ENCODE data around the gene TMEM123. TPM values are rescaled to one million over a fixed set of nuclear protein-coding genes. Genes with fewer than 3 reads are reported as not detected.
A peak's percentile ranks its signal among the peaks of the same experiment; 100 is the strongest.

Gene TMEM123
- total and polyA plus RNA-seq, 2 of the 4 experiments (the other 2 are of a cell fraction), result 96.9 to 127 TPM

GRCh38 chr11:102347462-102348370 is 104.8 kb downstream of the TMEM123 start:
- peak overlapping the region; percentile 98 for H2AFZ ChIP-seq (replicated peaks; ENCODE audit: low read length, poor library complexity)
- BruUV-seq (replicated peaks), result no TSS peak
- peaks cover 0 to 25% of the 10 kb centered on the region in 2 experiments; a peak in 3 of 4 replicates for H3K79me1 ChIP-seq (ENCODE audit: low read depth in 1 of 2, low read length in 2 of 2)
- peak overlapping the region; percentile 89 for H4K91ac ChIP-seq (ENCODE audit: insufficient read depth, low read depth, low read length)
- peak overlapping the region; percentile 89 for H3K4ac ChIP-seq (ENCODE audit: low read depth, low read length)
- peak overlapping the region; percentile 84 for H3K14ac ChIP-seq (replicated peaks; ENCODE audit: low read depth, low read length)
- H2AK5ac ChIP-seq (ENCODE audit: low read depth, low read length), result peak overlapping the region; percentile 64
- H3K36me3 ChIP-seq (ENCODE audit: control insufficient read depth, insufficient read depth, low read length), result peaks cover 11% of the 10 kb centered on the region
- H3K56ac ChIP-seq (ENCODE audit: extremely low read depth, insufficient read depth, low read length), result peak overlapping the region; percentile 83
- H3K9me1 ChIP-seq (ENCODE audit: insufficient read depth, low read length), result 0 out of 2 replicates have a peak, but pooled peaks cover 3% of the 10 kb centered on the region
- ChIA-PET CTCF (no interaction called here), POLR2A (ENCODE audit: unreplicated experiment) (no interaction called here)
- peak overlapping the region; percentile 81 for H3K4me3 ChIP-seq (ENCODE audit: insufficient read depth, low read depth, low read length)
- intact Hi-C loops (cut with micrococcal nuclease) (loop anchor here (1.0 to 5.0 kb wide), 4 partner anchors 59 to 235 kb away; partner anchors contain the start of genes TMEM123 and YAP1), in situ Hi-C loops (cut with MboI; ENCODE audit: low sequenced_read_pairs) (no loop called here), dilution Hi-C loops (cut with HindIII; ENCODE audit: low sequenced_read_pairs, unreplicated experiment) (no loop called here)
- H3K23ac ChIP-seq (ENCODE audit: low read depth, low read length), result peak overlapping the region; percentile 82
- 0% methylated on average over 17 of the region's 33 CpGs; no CpG with 5 or more reads in 1 of the 2 experiments for WGBS, 2 experiments (ENCODE audit: extremely low coverage in 2 of 2, insufficient read length in 1 of 2)
- H3K4me2 ChIP-seq (ENCODE audit: low read depth, low read length), result peak overlapping the region; percentile 100
- H4K5ac ChIP-seq (ENCODE audit: low read depth, low read length), result peak overlapping the region; percentile 31
- H2BK5ac ChIP-seq (ENCODE audit: low read depth, low read length, poor library complexity, severe bottlenecking), result peak overlapping the region; percentile 99
- peak; percentile 29 for DNase-seq
- peak overlapping the region; percentile 58 for H2BK120ac ChIP-seq (ENCODE audit: low read depth, low read length)
- H3K27ac ChIP-seq (ENCODE audit: insufficient read depth, low read length), result peak overlapping the region; percentile 95
- H3K9me3 ChIP-seq (ENCODE audit: control insufficient read depth, insufficient read depth, low read length), result no peaks in the 10 kb centered on the region
- H3K27me3 ChIP-seq (ENCODE audit: control insufficient read depth, insufficient read depth, low read length), result no peaks in the 10 kb centered on the region
- no peaks in the 10 kb centered on the region; the same call in 1 of the 2 replicates for H3K4me1 ChIP-seq (ENCODE audit: control insufficient read depth, insufficient read depth, low read length)
- H3K18ac ChIP-seq (ENCODE audit: low read depth, low read length), result peak overlapping the region; percentile 16
- H4K8ac ChIP-seq (ENCODE audit: low read depth in 2 of 2, low read length in 2 of 2), result peak overlapping the region; percentile 84 to 92; a peak in 3 of 4 replicates
- 0 out of 3 replicates have a peak overlapping the region, but pooled peaks have one; percentile 4 for H2BK15ac ChIP-seq (ENCODE audit: low read depth, low read length)
- H2BK20ac ChIP-seq (ENCODE audit: low read depth, low read length), result peak overlapping the region; percentile 44
- peak overlapping the region; percentile 98 for H2AK9ac ChIP-seq (replicated peaks; ENCODE audit: low read depth, low read length, poor library complexity)
- peak overlapping the region; percentile 95 for H3K9ac ChIP-seq (ENCODE audit: low read depth, low read length)
- H4K20me1 ChIP-seq (ENCODE audit: insufficient read depth, low read length), result peaks cover 9% of the 10 kb centered on the region; the same call in 1 of the 2 replicates
- ATAC-seq (ENCODE audit: low read depth), result peak; percentile 3
- no peak for TF ChIP-seq BHLHE40 (IDR thresholded peaks at IDR 0.05; ENCODE audit: low read depth, low read length)
- 0 out of 2 replicates have a peak, but pooled peaks have one; percentile 21 for TF ChIP-seq MXI1 (IDR thresholded peaks at IDR 0.05; ENCODE audit: borderline replicate concordance, low read depth, low read length)
- TF ChIP-seq MAZ (IDR thresholded peaks at IDR 0.05; ENCODE audit: borderline replicate concordance, low read depth, low read length), result no peak
- TF ChIP-seq ELK1 (IDR thresholded peaks at IDR 0.05; ENCODE audit: borderline replicate concordance, low read depth, low read length), result no peak
- no peak for TF ChIP-seq RCOR1 (IDR thresholded peaks at IDR 0.05; ENCODE audit: insufficient replicate concordance, low read length)
- no peak for TF ChIP-seq MAFK (IDR thresholded peaks at IDR 0.05; ENCODE audit: low read depth, low read length)
- TF ChIP-seq POLR2A (IDR thresholded peaks at IDR 0.05; ENCODE audit: low read depth, low read length), result no peak
- TF ChIP-seq RAD21 (IDR thresholded peaks at IDR 0.05; ENCODE audit: low read length), result no peak
- TF ChIP-seq FOS (IDR thresholded peaks at IDR 0.05; ENCODE audit: low read depth, low read length), result no peak
- TF ChIP-seq NFE2L2 (IDR thresholded peaks at IDR 0.05; ENCODE audit: low read depth, low read length), result no peak
- TF ChIP-seq CTCF (conservative IDR thresholded peaks at IDR 0.05; ENCODE audit: low read depth, low read length), result no peak
- no peak for TF ChIP-seq RFX5 (IDR thresholded peaks at IDR 0.05; ENCODE audit: low read depth, low read length)
- no peak for TF ChIP-seq SMC3 (IDR thresholded peaks at IDR 0.05; ENCODE audit: low read depth, low read length)
